NCI-H2029 (cell line): ENCODE data around the gene HIBCH.
"Not testable (repeated sequence)": the region's sequence is repeated elsewhere in the genome, so short reads cannot be mapped to it uniquely, and the experiment has no call there.

ENCODE experiments used
- DNase-seq: peaks from one replicate; lab custom pipeline; 2025; lab: John Stamatoyannopoulos, UW

The HIBCH gene

DNA sequence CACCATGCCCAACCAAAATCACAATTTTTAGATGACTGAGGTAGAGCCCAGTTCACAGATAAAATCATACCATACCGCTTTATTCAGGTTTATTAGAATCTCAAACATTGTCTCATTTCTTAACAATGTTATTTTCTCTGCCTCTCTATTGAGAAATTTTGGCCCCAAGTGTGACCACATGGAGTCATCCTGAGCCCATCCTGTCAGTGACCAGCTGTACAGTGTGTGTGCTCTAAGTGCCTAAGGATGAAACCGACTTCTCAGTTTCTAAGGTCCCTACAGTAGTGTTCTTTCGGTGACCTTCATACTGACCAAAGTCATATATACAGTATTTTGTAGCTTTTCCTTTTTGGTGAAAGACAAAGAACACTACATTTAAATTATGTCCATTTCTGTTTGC lies 133.4 kb downstream of the HIBCH start:
- DNase-seq = no peak

GRCh38 chr2:190185380-190185779 lies 134.2 kb downstream of the HIBCH start:
- DNase-seq = no peak

- no peak for DNase-seq
These were observed 135.2 kb downstream of the HIBCH start for GRCh38 chr2:190184460-190184859.

GRCh38 chr2:190183539-190183938 lies 136.1 kb downstream of the HIBCH start:
- DNase-seq = no peak

DNA sequence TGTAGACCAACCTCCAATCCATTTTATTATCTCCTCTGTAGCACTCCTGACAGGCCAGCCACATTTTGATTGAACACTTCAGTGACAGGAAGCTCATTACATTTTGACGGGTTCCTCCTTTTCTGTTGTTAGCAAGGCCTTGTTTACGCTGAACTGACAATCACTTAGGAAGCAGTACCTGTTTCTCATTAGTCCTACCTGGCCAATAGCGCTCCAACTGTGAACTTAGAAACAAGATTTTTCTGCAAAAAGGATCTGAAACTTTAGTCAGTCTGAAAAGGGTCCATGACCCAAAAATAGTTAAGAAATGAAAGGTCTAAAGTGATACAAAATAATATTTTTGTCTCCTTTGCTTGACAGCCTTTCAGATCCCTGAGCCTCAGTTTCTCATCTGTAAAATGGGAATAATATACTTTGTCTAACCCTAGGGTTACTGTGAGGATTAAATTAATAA lies 137.5 kb downstream of the HIBCH start:
- DNase-seq = no peak

DNA sequence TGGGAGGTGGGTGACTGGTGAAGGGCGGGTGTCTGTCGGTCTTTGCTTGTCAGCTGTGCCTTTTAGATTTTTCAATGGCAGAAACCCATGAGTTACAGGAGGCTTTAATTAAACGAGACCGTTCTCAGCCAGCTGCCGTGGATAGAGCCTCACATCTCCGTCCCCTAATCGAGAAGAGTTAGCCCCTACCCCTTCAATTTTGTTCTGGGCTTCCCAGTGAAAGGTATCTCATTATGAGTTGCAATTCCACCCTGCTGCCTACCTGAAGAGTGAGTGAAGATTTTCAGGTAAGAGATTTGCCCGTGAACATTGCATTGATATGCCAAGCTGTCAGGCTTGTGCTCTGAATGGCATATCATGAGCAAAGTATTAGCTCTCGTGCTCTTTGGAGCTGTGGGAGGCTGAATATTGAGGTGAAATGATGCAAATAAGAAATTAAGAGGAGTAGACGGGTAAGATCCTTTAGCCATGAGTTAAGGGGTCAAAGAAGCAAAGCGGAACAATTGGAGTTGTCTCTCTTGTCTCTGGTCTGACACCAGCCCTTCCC lies 138.4 kb downstream of the HIBCH start:
- DNase-seq = no peak

GRCh38 chr2:190180313-190181122 lies 139.1 kb downstream of the HIBCH start:
- DNase-seq = peak; percentile 18

DNA sequence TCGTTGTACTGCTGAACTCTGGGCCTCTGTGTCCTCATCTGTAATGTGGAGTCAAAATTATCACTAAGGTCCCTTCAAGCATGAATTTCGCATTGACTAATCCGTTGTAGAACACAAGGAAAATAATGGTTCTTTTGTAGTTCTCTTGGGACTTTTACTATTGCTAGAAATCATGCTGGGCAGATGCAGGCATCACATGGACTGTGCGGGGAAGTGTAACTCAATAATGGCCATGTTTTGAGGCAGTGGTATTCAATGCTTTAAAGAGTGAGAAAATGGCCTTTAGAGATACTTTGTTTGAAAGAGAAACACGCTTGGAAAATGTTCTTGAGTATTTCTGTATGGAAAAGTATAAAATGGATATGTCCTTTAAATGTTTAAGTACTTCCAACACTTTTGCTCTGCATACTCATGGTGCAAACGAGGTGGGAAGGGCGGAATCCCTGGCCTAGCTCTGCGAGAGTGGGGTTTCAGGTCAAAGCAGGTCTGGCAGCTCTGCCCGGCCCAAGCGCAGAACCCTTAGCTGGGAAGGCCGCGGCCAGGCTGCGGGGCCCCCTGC lies 139.8 kb downstream of the HIBCH start:
- no peak for DNase-seq

DNA sequence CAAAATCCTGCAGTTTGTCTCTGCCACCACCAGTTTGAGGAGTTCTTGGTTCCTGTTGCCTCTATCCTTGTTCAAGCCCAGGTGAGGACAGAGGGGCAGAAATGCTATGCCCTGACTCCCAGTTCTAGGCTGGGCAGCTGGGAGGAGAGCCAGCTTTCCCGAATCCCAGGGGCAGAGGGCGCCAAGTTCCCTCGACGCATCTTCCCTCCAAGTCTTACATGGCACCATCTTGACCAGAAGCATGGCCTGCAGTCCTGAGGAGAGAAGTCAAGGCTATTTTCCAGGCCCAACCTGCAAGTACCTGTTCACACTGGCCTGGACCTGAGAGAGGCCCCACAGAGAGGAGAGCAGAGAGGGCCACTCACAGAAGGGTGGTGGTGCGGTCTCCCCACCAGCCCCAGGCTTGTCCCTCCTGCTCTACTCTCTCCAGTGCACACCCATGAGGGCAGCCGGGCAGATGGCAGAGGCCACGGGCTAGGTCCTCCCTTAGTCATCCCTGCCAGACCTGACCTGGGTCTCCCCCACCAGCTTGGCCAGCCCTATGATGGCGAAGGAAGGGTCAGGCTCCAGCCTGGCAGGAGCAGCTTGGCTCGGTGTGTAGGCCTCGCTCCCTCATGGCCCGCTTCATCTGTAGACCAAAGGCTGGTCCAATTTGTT lies 141.4 kb downstream of the HIBCH start:
- DNase-seq = no peak

GRCh38 chr2:190177249-190178040 lies 142.2 kb downstream of the HIBCH start:
- no peak for DNase-seq

GRCh38 chr2:190173392-190173791 lies 146.2 kb downstream of the HIBCH start:
- DNase-seq = no peak

DNA sequence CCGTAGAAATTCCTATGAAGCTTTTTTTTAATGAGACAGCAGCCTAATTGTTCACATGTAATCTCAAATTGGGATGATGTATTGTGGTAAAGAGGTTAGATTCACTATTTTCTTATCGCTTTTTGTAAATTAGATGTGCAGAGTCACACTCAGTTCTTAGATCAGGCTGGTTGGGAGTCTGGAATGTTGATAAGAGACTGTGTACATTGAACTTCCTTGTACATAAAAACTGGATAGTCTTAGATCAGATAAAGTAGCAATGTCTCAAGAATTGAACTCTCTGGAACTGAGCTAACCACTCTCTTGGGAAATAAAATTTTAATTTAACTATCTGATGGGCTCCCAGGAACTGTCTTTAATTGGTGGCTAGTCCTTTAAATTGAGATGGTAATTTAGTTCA lies 149.0 kb downstream of the HIBCH start:
- DNase-seq = no peak

DNA sequence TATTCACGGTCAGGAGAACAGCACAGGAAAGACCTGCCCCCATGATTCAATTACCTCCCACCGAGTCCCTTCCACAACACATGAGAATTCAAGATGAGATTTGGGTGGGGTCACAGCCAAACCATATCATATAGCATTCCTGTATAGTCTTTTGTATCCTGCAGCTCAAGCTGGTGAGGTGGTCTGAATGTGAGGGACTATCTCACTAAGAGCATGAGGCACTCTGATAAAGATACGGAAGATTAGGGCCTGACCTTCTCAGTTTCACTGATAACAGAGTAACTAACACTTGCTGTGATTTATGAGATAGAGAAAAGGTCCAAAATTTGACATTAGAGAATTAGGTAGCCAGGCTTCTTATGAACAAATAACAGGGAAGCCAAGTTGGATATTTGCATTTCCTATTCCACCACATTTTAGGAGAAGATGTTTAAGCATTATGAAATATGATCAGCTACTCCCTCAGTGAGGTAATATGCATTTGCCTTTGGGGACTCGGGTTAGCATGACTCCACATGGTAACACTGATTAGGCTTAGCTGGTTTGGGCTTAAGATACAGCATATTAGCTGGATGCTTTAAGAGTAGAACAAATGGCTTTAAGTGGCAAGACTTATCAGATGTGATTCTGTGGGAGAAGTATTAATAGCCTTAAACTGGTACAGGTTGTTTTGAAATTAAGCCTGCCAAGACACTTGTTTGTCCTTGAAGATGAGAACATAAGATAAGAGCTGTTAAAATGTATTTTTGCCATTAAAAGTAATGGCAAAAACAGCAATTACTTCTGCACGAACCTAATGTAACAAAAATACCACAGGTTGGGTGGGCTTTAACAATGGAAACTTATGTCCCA lies 150.2 kb downstream of the HIBCH start:
- DNase-seq = no peak

GRCh38 chr2:190167702-190168101 lies 151.9 kb downstream of the HIBCH start:
- no peak for DNase-seq

GRCh38 chr2:190165491-190165890 lies 154.1 kb downstream of the HIBCH start:
- no peak for DNase-seq

DNA sequence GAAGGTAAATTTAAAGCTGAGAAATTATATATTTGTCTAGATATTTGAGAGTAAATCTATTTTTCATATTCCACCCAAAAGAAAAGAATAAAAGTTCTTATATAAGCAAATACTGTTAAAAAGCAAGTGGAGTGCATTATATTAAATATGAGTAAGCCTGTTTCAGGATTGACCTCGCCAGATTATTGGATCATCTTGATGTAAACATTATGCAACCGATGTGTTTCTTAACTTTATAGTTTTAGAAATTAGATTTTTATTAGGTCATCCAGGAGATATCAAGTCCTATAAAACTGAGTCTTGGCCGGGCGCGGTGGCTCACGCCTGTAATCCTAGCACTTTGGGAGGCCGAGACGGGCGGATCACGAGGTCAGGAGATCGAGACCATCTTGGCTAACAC lies 156.8 kb downstream of the HIBCH start:
- no peak for DNase-seq

GRCh38 chr2:190159453-190159852 lies 160.2 kb downstream of the HIBCH start:
- no peak for DNase-seq

- DNase-seq = no peak
These were observed 160.7 kb downstream of the HIBCH start for GRCh38 chr2:190158798-190159434.

DNA sequence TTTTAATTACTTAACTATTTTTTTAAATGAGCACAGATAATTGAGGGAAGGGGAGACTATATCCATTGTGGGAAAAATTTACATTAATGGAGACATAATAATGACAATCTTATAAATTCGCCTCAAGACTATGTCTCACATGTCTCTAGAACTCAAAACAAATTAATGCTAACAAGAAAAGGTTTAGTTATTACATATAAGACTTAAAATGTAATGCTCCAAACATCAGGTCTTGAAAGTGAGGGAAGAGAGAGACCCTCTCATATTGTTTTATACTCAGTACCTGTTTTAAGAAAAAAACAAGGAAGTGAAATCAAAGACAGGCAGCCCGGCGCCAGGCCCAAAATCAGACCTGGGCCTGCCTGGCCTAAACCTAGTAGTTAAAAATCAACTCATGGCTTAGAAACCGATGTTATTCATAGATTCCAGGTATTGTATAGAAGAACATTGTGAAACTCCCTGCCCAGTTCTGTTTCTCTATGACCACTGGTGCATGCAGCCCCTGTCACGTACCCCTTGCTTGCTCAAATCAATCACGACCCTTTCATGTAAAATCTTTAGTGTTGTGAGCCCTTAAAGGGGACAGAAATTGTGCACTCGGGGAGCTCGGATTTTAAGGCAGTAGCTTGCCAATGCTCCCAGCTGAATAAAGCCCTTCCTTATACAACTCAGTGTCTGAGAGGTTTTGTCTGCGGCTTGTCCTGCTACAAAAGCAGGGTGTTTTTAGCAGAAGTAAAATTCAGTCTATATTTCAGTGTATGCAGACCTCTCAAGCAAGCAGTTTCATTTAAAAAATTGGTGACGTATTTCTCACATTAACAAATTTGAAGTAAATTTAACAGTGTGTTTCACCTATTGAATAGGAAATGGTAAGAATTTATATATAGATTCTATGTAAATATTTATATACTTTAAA lies 161.8 kb downstream of the HIBCH start:
- DNase-seq = not testable (repeated sequence)
